Measurements from ENCODE around the gene ADGRD2. TPM values are rescaled to one million over a fixed set of nuclear protein-coding genes. Genes with fewer than 3 reads are reported as not detected.

Gene ADGRD2
- total RNA-seq, 2 donors from 2014 or later = 1.0 to 4.0 TPM

- no peak overlapping the region for H3K4me3 ChIP-seq
Measured at GRCh38 chr9:124502711-124503702, 52.8 kb downstream of the ADGRD2 start.

GRCh38 chr9:124503713-124504529 lies 53.7 kb downstream of the ADGRD2 start:
- WGBS = 3% methylated on average over 75 of the region's 76 CpGs
- no peak for TF ChIP-seq CTCF (IDR thresholded peaks at IDR 0.05)
- TF ChIP-seq POLR2AphosphoS5 (IDR thresholded peaks at IDR 0.05) = no peak
- H3K4me1 ChIP-seq (replicated peaks) = no peaks in the 10 kb centered on the region
- no peak for DNase-seq (ENCODE audit: low spot score)
- H3K9me3 ChIP-seq = no peaks in the 10 kb centered on the region
- H3K4me3 ChIP-seq = peak overlapping the region in 1 of 2 donors; percentile 12
- H3K27me3 ChIP-seq (replicated peaks; ENCODE audit: insufficient read depth) = peaks cover 25% of the 10 kb centered on the region
- intact Hi-C loops (cut with DNase I) = no loop called here
- H3K27ac ChIP-seq = no peak overlapping the region
- no peaks in the 10 kb centered on the region for H3K36me3 ChIP-seq

More at GRCh38 chr9:124502711-124503702, 52.8 kb downstream of the ADGRD2 start:
- TF ChIP-seq CTCF (IDR thresholded peaks at IDR 0.05) (no peak), POLR2AphosphoS5 (IDR thresholded peaks at IDR 0.05) (no peak), POLR2A (IDR thresholded peaks at IDR 0.05) (no peak)
- 20% methylated on average over 67 of the region's 96 CpGs for WGBS
- Histone ChIP-seq H3K27ac (no peak overlapping the region), H3K36me3 (no peaks in the 10 kb centered on the region), H3K4me1 (replicated peaks) (no peaks in the 10 kb centered on the region), H3K27me3 (replicated peaks; ENCODE audit: insufficient read depth) (peaks cover 25% of the 10 kb centered on the region), H3K9me3 (no peaks in the 10 kb centered on the region)
- intact Hi-C loops (cut with DNase I) = no loop called here
- no peak for DNase-seq (ENCODE audit: low spot score)

- no peak for DNase-seq (ENCODE audit: low spot score)
- Histone ChIP-seq H3K9me3 (no peaks in the 10 kb centered on the region), H3K27ac (no peak overlapping the region), H3K36me3 (no peaks in the 10 kb centered on the region), H3K4me3 (peak overlapping the region in 1 of 2 donors; percentile 12), H3K4me1 (replicated peaks) (no peaks in the 10 kb centered on the region), H3K27me3 (replicated peaks; ENCODE audit: insufficient read depth) (peaks cover 25% of the 10 kb centered on the region)
- WGBS = 1% methylated on average over 31 of the region's 81 CpGs
- intact Hi-C loops (cut with DNase I) = no loop called here
- TF ChIP-seq CTCF (IDR thresholded peaks at IDR 0.05) = no peak
- TF ChIP-seq POLR2A (IDR thresholded peaks at IDR 0.05) = no peak
- no peak for TF ChIP-seq POLR2AphosphoS5 (IDR thresholded peaks at IDR 0.05)
Measured at GRCh38 chr9:124504530-124505005, 54.3 kb downstream of the ADGRD2 start.

GRCh38 chr9:124505006-124505900 lies 55.0 kb downstream of the ADGRD2 start:
- TF ChIP-seq POLR2A (IDR thresholded peaks at IDR 0.05) = no peak
- no peak for TF ChIP-seq CTCF (IDR thresholded peaks at IDR 0.05)
- no peak for TF ChIP-seq POLR2AphosphoS5 (IDR thresholded peaks at IDR 0.05)
- Histone ChIP-seq H3K9me3 (no peaks in the 10 kb centered on the region), H3K27me3 (replicated peaks; ENCODE audit: insufficient read depth) (peaks cover 23% of the 10 kb centered on the region), H3K4me1 (replicated peaks) (no peaks in the 10 kb centered on the region), H3K4me3 (no peak overlapping the region), H3K36me3 (no peaks in the 10 kb centered on the region), H3K27ac (no peak overlapping the region)
- intact Hi-C loops (cut with DNase I) = no loop called here
- no peak for DNase-seq (ENCODE audit: low spot score)
- WGBS = 34% methylated on average over 69 of the region's 69 CpGs
